Aorta (tissue), 5 donors: ENCODE measurements around the gene RALGPS1. TPM values are rescaled to one million over a fixed set of nuclear protein-coding genes. Genes with fewer than 3 reads are reported as not detected.

Experiments used
- ATAC-seq: fragments of 200-7000 bp; cut with Tn5 transposase; one replicate; pipeline ENCODE4 v1.9.1; 2022; ENCODE audit warnings: moderate library complexity; ENCODE audit not compliant: low FRiP score
- DNase-seq, 2 donors: peaks; one replicate each; pipeline ENCODE4 v3.0.0-alpha.2; 2020
- H3K27ac ChIP-seq, 2 donors: one replicate each; pipeline ENCODE4 v1.5.1; 2013; ENCODE audit warnings: low read length in 2 of 2, mild to moderate bottlenecking in 2 of 2, moderate library complexity in 2 of 2, control low read depth in 1 of 2, inconsistent platforms in 1 of 2, low read depth in 1 of 2
- H3K27me3 ChIP-seq, 2 donors: one replicate each; pipeline ENCODE4 v1.6.1; 2013; ENCODE audit warnings: control low read depth in 1 of 2, low read length in 1 of 2, mild to moderate bottlenecking in 1 of 2, moderate library complexity in 1 of 2; ENCODE audit not compliant: insufficient read depth in 2 of 2, control insufficient read depth in 1 of 2
- H3K36me3 ChIP-seq, 2 donors: one replicate each; pipeline ENCODE4 v1.6.1; 2013; ENCODE audit warnings: control low read depth in 1 of 2, low read length in 1 of 2, mild to moderate bottlenecking in 1 of 2; ENCODE audit not compliant: insufficient read depth in 2 of 2, control insufficient read depth in 1 of 2
- H3K4me1 ChIP-seq, 2 donors: one replicate each; pipeline ENCODE4 v1.6.1; 2013; ENCODE audit warnings: low read length in 2 of 2, control low read depth in 1 of 2, mild to moderate bottlenecking in 1 of 2, moderate library complexity in 1 of 2; ENCODE audit not compliant: insufficient read depth in 2 of 2, control insufficient read depth in 1 of 2
- H3K4me3 ChIP-seq, 2 donors: one replicate each; pipeline ENCODE4 v1.5.1; 2013; ENCODE audit warnings: low read length in 2 of 2, control low read depth in 1 of 2, mild to moderate bottlenecking in 1 of 2
- H3K9me3 ChIP-seq: one replicate; pipeline ENCODE4 v1.6.1; 2013; ENCODE audit warnings: mild to moderate bottlenecking, low read length; ENCODE audit not compliant: control insufficient read depth
- WGBS, 2 donors: extraction: QIAGEN DNeasy Blood & Tissue Kit; methylation state at CpG; one replicate each; pipeline ENCODE4 v1.1.7; 2013; 5-methylcytosine and 5-hydroxymethylcytosine counted together
- intact Hi-C, 2 donors: fragments of 100-400 bp; cut with DNase I; formaldehyde crosslinking; loops; one replicate each; pipeline versions ENCODE4 v1.14.2 to v1.15.0; 2022
- long read RNA-seq, 2 donors: library from polyadenylated mRNA; unstranded; transcript quantifications; one replicate each; pipeline ENCODE4 v2.0.0, GENCODE V29; 2020 to 2021
- polyA plus RNA-seq, 2 donors: library from polyadenylated mRNA; stranded (reverse); fragments of 200-250 nt; gene quantifications; one replicate each; pipeline ENCODE4 v1.2.3, GENCODE V29; 2013
- total RNA-seq, 2 donors: library from RNA; stranded (reverse); fragmentation: NEBNext Ultra II Directional; extraction: Animal tissue kit (Norgen Biotek cat#: 25700); gene quantifications; one replicate each; pipeline ENCODE4 v1.2.1, GENCODE V29; 2021
- donor health status: healthy with polysubstance abuse.
- donor health status: Bipolar disorder and iron deficiency.
- donor health status: DM: no; HTN: no; CAD: no.
- donor health status: DM: no; HTN: no; CAD: no.
- donor health status: DM: yes; HTN: yes; CAD: no.

Gene RALGPS1, protein sequence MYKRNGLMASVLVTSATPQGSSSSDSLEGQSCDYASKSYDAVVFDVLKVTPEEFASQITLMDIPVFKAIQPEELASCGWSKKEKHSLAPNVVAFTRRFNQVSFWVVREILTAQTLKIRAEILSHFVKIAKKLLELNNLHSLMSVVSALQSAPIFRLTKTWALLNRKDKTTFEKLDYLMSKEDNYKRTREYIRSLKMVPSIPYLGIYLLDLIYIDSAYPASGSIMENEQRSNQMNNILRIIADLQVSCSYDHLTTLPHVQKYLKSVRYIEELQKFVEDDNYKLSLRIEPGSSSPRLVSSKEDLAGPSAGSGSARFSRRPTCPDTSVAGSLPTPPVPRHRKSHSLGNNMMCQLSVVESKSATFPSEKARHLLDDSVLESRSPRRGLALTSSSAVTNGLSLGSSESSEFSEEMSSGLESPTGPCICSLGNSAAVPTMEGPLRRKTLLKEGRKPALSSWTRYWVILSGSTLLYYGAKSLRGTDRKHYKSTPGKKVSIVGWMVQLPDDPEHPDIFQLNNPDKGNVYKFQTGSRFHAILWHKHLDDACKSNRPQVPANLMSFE
- total RNA-seq = 10 to 100 TPM in 1 of 2 donors, 1 to 10 TPM in 1; 6.1 to 10.6 TPM
- polyA plus RNA-seq = 10 to 100 TPM in 1 of 2 donors, 1 to 10 TPM in 1; 2.0 to 19.7 TPM
- long read RNA-seq, donor 1, partial matches to known transcripts = 0 of 4 reads
- long read RNA-seq, donor 1, other reads (novel, unspliced or antisense) = 4 of 4 reads
- long read RNA-seq, donor 2, partial matches to known transcripts = 1 of 9 reads
- long read RNA-seq, donor 2, other reads (novel, unspliced or antisense) = 8 of 9 reads

DNA sequence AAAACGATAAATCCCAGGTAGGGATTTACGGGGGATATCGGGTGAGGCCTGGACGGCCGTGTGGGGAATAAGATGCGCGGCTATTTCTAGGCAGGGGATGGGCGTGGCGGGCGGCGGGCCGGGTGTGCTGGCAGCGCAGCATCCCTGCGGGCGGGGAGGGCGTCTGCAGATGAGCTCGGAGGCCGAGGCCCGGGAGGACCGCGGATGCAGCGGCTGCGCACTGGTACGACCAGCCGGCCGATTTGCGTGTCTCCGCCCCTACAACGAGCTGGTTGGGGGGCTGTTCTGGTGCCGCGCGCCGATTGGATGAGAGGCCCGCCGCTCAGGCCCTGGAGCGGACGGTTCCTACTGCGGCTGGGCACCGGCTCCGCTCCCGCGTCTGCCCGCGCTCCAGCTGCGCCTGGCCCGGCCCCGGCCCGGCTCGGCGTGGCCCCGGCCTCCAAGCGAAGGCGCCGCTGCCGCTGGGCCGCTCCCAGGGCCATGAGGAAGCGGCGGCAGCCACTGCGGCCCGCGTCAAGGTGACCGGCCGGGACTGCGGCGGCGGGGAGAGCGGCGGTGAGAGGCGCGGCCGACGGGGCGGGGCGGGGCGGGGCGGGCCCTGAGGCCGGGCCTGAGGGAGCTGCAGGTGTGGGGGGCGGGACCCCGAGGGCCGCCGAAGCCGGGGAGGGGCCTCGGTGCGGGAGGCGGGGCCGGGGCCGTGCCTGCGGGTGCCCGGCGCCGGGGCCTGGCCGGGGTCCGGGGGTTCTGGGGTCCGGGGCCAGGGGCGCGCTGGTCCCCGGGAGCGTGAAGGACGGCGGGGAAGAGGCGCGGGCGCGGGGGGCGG lies at the start of gene RALGPS1:
Gene RALGPS1, plus strand, starts transcription at position 325 of the 823 bp plus-strand sequence. CDS start 47,508 bp downstream, outside the sequence.
- intact Hi-C loops = no loop called here
- DNase-seq (peak; percentile 97 to 98), ATAC-seq (peak; percentile 98)
- Histone ChIP-seq H3K4me3 (peak within 1 kb of the TSS; percentile 67 to 95), H3K4me1 (no peaks in the 10 kb centered on the region), H3K27ac (peak within 1 kb of the TSS in 1 of 2 donors; percentile 58), H3K36me3 (no peaks in the 10 kb centered on the region), H3K9me3 (no peaks in the 10 kb centered on the region), H3K27me3 (no peaks in the 10 kb centered on the region)
- WGBS, 2 donors = 0 to 1% methylated on average over 47 to 105 of the region's 105 CpGs

DNA sequence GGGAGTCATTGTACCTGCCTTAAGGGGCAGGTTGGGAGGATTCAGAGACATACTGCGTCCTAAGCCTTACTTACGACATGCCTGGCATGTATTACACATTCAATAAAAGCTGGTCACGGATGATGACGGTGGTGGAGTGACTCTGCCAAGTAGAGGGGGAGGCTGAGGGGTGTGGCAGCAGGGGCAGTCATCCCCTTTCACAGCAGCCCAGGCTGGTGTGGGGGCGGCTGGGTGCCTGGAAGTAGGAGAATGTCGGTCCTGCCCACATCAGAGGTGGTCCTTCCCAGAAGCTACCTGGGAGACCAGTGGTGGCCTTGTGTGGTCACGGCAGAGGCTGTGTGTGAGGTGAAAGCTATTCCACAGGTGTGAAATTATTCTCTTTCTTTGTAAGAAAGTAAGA lies 45.2 kb upstream of the RALGPS1 start:
- Histone ChIP-seq H3K27me3 (no peaks in the 10 kb centered on the region), H3K9me3 (no peaks in the 10 kb centered on the region), H3K27ac (no peak overlapping the region), H3K36me3 (no peaks in the 10 kb centered on the region), H3K4me1 (no peaks in the 10 kb centered on the region), H3K4me3 (no peak overlapping the region)
- no peak for ATAC-seq
- 84 to 85% methylated on average over 7 of the region's 7 CpGs for WGBS, 2 donors
- no peak for DNase-seq
- intact Hi-C loops = no loop called here

DNA sequence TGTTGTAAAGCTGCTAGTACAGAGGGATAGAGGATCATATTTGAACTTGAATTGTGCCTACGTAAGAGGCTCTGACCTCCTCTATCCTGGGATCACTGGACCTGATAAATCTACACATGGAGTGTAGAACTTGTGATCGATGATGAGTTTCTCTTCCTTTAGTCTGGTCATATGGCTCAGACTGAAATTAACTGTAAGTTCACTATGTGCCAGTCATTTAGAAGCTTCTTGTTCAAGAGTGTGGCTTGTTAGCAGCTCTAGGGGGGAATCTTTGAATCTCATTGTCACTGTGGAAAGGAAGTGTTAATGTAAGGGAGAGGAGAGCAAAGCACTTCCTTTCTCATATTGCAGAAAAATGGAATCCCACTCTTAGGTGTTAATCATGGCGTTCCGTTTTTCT lies 42.1 kb upstream of the RALGPS1 start:
- Histone ChIP-seq H3K36me3 (no peaks in the 10 kb centered on the region), H3K4me3 (no peak overlapping the region), H3K27ac (no peak overlapping the region), H3K27me3 (no peaks in the 10 kb centered on the region), H3K9me3 (no peaks in the 10 kb centered on the region), H3K4me1 (no peaks in the 10 kb centered on the region)
- intact Hi-C loops = no loop called here
- ATAC-seq (no peak), DNase-seq (no peak)
- 88 to 93% methylated on average over 4 of the region's 4 CpGs for WGBS, 2 donors

DNA sequence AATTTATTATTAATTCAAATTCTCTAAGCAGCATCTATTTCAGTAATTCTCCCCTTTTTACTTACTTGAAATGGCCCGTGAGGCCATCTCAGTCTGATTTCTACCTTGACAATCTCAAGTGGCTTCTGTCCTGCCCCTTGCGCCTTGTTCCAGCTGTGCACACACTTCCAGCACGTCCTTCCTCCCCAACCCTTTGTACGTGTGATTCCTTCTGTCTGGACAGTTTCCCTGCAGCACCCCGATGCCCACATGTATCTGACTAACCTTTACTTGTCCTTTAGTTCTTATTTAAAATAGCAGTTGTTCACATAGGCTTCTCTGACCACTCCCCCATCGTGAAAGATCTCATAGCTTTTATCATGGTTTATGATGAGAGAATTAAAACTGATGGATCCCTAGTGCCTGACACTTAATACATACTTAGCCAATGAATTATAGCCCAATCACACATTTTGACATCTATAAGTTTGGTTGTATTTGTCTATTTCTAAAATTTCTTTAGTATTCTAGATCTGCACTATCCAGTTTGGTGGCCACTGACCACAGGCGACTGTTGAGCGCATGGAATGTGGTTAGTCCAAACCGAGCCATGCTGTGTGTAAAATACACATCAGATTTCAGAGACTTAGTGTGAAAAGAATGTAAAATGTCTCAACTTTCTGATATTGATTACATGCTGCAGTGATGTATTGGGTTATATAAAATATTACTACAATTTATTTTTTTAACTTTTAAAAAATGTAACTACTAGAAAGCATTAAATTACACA lies 39.9 kb upstream of the RALGPS1 start:
- no peak overlapping the region for H3K4me3 ChIP-seq
- DNase-seq (no peak), ATAC-seq (no peak)
- no peaks in the 10 kb centered on the region for H3K4me1 ChIP-seq
- intact Hi-C loops = no loop called here
- peaks cover 0 to 1% of the 10 kb centered on the region in 2 donors for H3K36me3 ChIP-seq
- 71 to 79% methylated on average over 9 of the region's 9 CpGs for WGBS, 2 donors
- H3K9me3 ChIP-seq = no peaks in the 10 kb centered on the region
- H3K27me3 ChIP-seq = no peaks in the 10 kb centered on the region
- no peak overlapping the region for H3K27ac ChIP-seq

DNA sequence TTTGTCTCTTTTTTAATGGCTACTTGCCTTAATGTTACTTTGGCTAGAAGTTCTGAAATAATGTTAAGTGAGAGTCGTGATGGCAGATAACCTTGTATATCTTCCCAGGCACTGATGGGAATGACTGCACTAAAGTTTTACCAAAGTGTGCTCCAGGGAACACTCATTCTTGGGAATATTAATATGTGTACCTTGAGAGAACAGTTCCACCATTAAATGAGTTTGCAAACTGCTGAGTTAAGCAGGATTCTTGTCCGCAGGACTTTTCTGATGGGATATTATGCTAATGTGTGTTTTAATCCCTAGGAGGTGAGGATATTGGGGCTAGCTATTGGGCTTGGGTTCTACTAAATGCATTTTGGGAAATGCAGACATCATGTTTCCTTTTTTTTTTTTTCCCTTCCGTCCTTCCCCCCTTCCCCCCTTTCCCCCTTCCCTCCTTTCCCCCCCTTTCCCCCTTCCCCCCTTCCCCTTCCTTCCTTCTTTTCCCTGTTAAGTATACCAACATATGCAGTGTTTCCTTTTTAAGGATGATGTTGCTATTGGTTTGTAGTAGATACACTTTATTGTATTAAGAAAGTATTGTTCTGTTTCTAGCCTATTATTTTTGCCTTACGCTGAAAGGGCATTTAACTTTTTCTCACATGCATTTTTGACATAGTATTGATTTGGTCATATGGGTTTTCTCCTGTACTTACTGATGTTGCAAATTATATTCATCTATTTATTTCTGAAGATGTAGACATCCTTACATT lies 38.6 kb upstream of the RALGPS1 start:
- ATAC-seq = no peak
- H3K36me3 ChIP-seq = peaks cover 0 to 1% of the 10 kb centered on the region in 2 donors
- 71 to 81% methylated on average over 4 of the region's 4 CpGs for WGBS, 2 donors
- intact Hi-C loops = no loop called here
- H3K4me3 ChIP-seq = no peak overlapping the region
- H3K27ac ChIP-seq = no peak overlapping the region
- no peaks in the 10 kb centered on the region for H3K27me3 ChIP-seq
- DNase-seq = no peak
- H3K4me1 ChIP-seq = no peaks in the 10 kb centered on the region
- H3K9me3 ChIP-seq = no peaks in the 10 kb centered on the region

DNA sequence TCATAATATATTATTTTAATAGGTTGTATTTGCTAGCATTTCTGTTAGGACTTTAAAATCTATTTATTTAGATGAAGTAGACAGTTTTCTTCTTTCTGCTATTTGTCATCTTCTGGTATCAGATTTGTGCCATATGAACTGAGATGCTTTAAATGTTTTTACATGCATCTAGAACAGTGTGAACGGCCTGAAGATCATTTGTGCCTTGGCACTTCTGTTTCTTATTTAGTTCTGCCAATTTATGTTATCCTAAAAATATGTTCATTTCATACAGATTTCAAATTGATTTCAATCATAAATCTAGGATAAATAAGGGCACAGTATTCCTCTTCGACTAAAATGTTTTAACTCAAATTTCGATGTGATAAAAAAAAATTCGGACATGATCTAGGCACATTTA lies 38.1 kb upstream of the RALGPS1 start:
- WGBS, 2 donors = 63 to 74% methylated on average over 4 of the region's 4 CpGs
- H3K27ac ChIP-seq = no peak overlapping the region
- peaks cover 0 to 1% of the 10 kb centered on the region in 2 donors for H3K36me3 ChIP-seq
- H3K9me3 ChIP-seq = no peaks in the 10 kb centered on the region
- H3K4me1 ChIP-seq = no peaks in the 10 kb centered on the region
- H3K27me3 ChIP-seq = no peaks in the 10 kb centered on the region
- no peak overlapping the region for H3K4me3 ChIP-seq
- DNase-seq (no peak), ATAC-seq (no peak)
- intact Hi-C loops = no loop called here

DNA sequence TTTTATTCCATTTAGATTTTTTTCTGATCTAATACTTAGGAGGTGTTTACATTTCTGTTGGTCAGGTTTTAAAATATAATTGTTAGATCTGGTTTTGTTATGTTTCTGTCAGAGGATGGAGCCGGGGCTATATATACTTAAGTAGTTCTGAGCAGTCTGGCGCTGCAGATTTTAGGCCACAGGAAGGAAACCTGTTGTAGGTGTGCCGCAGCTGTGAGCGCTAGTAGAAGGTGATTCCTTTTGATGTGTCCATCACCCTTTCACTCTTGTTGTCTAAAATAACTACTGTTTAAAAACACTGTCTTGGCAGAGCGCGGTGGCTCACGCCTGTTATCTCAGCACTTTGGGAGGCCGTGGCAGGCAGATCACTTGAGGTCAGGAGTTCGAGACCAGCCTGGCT lies 37.2 kb upstream of the RALGPS1 start:
- Histone ChIP-seq H3K36me3 (peaks cover 0 to 1% of the 10 kb centered on the region in 2 donors), H3K9me3 (no peaks in the 10 kb centered on the region), H3K27ac (no peak overlapping the region), H3K27me3 (no peaks in the 10 kb centered on the region), H3K4me3 (no peak overlapping the region), H3K4me1 (no peaks in the 10 kb centered on the region)
- ATAC-seq = no peak
- 91% methylated on average over 9 of the region's 9 CpGs for WGBS, 2 donors
- intact Hi-C loops = no loop called here
- DNase-seq = no peak
